WTC11 (cell line): ENCODE results near the gene C10orf90. TPM values are rescaled to one million over a fixed set of nuclear protein-coding genes. Genes with fewer than 3 reads are reported as not detected.

ENCODE experiments used
- ATAC-seq: fragments of 200-7000 bp; cut with Tn5 transposase; 2 replicates; pipeline ENCODE4 v1.10.0; 2021; ENCODE audit warnings: mild to moderate bottlenecking, moderate library complexity
- CTCF ChIA-PET: fragments of 300-600 bp; sonication (Branson Sonifier 250); formaldehyde crosslinking; loops from one replicate; lab custom pipeline; 2021; ENCODE audit warnings: antibody characterized with exemption; lab: Charles Lee
- POLR2A ChIA-PET: fragments of 350-600 bp; sonication (Branson Sonifier 250); formaldehyde crosslinking; loops from one replicate; lab custom pipeline; 2021; ENCODE audit warnings: antibody characterized with exemption; lab: Charles Lee
- DNase-seq: peaks from one replicate; pipeline ENCODE4 v3.0.0; 2021; ENCODE audit warnings: low spot score
- H3K27ac Mint-ChIP-seq: 2 replicates; pipeline ENCODE4 v1.8.0; 2021; ENCODE audit warnings: mixed read lengths
- H3K27me3 Mint-ChIP-seq: 2 replicates; pipeline ENCODE4 v1.8.0; 2021; ENCODE audit warnings: low read depth, mild to moderate bottlenecking, moderate library complexity, mixed read lengths
- H3K36me3 Mint-ChIP-seq: 2 replicates; pipeline ENCODE4 v1.8.0; 2021; ENCODE audit warnings: mixed read lengths
- H3K4me1 Mint-ChIP-seq: 2 replicates; pipeline ENCODE4 v1.8.0; 2022; ENCODE audit warnings: mixed read lengths
- H3K4me3 Mint-ChIP-seq: 2 replicates; pipeline ENCODE4 v1.8.0; 2021; ENCODE audit warnings: mild to moderate bottlenecking, moderate library complexity, mixed read lengths
- H3K9me3 Mint-ChIP-seq: 2 replicates; pipeline ENCODE4 v1.8.0; 2021; ENCODE audit warnings: mixed read lengths
- ESRRA ChIP-seq: sonication (generic); formaldehyde crosslinking; IDR thresholded peaks from 2 replicates; pipeline ENCODE4 v1.8.1; 2022; ENCODE audit warnings: mild to moderate bottlenecking, missing genetic modification reagents, borderline replicate concordance
- GTF2I ChIP-seq: fragments of 250-450 bp; sonication (Bioruptor Pico); conservative IDR thresholded peaks from 2 replicates; pipeline ENCODE4 v1.4.0; 2021; ENCODE audit warnings: mild to moderate bottlenecking
- total RNA-seq: library from RNA; stranded (reverse); gene quantifications from 3 replicates; pipeline ENCODE4 v1.2.3, GENCODE V29; 2021
- TF ChIP-seq, protein P1 (sequence below): sonication (generic); formaldehyde crosslinking; IDR thresholded peaks from 2 replicates; pipeline ENCODE4 v1.8.0; 2022; ENCODE audit warnings: missing genetic modification reagents
- TF ChIP-seq, protein P2 (sequence below): sonication (generic); formaldehyde crosslinking; IDR thresholded peaks from 2 replicates; pipeline ENCODE4 v1.8.0; 2023; ENCODE audit warnings: mild to moderate bottlenecking, missing genetic modification reagents
- TF ChIP-seq, protein P3 (sequence below): sonication (generic); formaldehyde crosslinking; IDR thresholded peaks from 2 replicates; pipeline ENCODE4 v1.8.1; 2023; ENCODE audit warnings: mild to moderate bottlenecking, missing genetic modification reagents
- TF ChIP-seq, protein P4 (sequence below): fragments of 250-450 bp; sonication (Bioruptor Pico); IDR thresholded peaks from 2 replicates; pipeline ENCODE4 v1.9.0; 2021; ENCODE audit warnings: mild to moderate bottlenecking, borderline replicate concordance
- TF ChIP-seq, protein P5 (sequence below): sonication (generic); formaldehyde crosslinking; IDR thresholded peaks from 2 replicates; pipeline ENCODE4 v1.8.1; 2023; ENCODE audit warnings: mild to moderate bottlenecking, moderate library complexity, missing genetic modification reagents
- TF ChIP-seq, protein P6 (sequence below): fragments of 250-450 bp; sonication (Bioruptor Pico); IDR thresholded peaks from 2 replicates; pipeline ENCODE4 v1.9.0; 2021; ENCODE audit warnings: moderate library complexity, mild to moderate bottlenecking, inconsistent platforms, borderline replicate concordance
- TF ChIP-seq, protein P7 (sequence below): fragments of 250-450 bp; sonication (Bioruptor Pico); IDR thresholded peaks from 2 replicates; pipeline ENCODE4 v1.9.0; 2021; ENCODE audit warnings: mild to moderate bottlenecking

The C10orf90 gene
- total RNA-seq, 1 experiment from 2014 or later, result 0.85 TPM

DNA sequence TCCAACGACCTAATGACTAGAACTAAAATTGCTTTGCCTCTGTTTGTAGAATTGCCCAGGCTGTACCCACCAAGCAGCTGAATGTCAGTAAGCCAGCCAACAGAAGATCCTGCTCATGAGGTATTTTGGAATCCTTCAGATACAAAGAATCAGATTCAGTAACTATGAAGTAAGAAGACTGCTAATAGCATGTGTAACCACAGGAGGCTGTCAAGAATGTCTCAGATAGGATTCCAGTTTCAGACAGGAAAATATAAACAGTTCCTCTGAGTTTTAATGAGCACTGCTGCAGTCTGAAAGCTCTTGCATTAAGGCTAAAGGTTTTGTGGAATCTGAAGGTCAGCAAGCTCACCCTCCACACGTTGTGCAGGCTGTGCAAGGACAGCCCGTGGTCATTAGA is 169.6 kb downstream of the C10orf90 start:
- Mint-ChIP-seq H3K27me3 (no peaks in the 10 kb centered on the region), H3K9me3 (no peaks in the 10 kb centered on the region; the same call in 1 of the 2 replicates), H3K4me1 (no peaks in the 10 kb centered on the region), H3K27ac (no peak overlapping the region), H3K4me3 (no peak overlapping the region), H3K36me3 (no peaks in the 10 kb centered on the region)
- POLR2A ChIA-PET, result no interaction called here
- CTCF ChIA-PET, result interaction anchor here (1.1 kb wide), 1 partner anchor 98 kb away, joined by 5 read pairs; no protein-coding TSS in a partner anchor
- TF ChIP-seq, protein P1, sequence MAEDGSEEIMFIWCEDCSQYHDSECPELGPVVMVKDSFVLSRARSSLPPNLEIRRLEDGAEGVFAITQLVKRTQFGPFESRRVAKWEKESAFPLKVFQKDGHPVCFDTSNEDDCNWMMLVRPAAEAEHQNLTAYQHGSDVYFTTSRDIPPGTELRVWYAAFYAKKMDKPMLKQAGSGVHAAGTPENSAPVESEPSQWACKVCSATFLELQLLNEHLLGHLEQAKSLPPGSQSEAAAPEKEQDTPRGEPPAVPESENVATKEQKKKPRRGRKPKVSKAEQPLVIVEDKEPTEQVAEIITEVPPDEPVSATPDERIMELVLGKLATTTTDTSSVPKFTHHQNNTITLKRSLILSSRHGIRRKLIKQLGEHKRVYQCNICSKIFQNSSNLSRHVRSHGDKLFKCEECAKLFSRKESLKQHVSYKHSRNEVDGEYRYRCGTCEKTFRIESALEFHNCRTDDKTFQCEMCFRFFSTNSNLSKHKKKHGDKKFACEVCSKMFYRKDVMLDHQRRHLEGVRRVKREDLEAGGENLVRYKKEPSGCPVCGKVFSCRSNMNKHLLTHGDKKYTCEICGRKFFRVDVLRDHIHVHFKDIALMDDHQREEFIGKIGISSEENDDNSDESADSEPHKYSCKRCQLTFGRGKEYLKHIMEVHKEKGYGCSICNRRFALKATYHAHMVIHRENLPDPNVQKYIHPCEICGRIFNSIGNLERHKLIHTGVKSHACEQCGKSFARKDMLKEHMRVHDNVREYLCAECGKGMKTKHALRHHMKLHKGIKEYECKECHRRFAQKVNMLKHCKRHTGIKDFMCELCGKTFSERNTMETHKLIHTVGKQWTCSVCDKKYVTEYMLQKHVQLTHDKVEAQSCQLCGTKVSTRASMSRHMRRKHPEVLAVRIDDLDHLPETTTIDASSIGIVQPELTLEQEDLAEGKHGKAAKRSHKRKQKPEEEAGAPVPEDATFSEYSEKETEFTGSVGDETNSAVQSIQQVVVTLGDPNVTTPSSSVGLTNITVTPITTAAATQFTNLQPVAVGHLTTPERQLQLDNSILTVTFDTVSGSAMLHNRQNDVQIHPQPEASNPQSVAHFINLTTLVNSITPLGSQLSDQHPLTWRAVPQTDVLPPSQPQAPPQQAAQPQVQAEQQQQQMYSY, result no peak
- TF ChIP-seq, protein P2, sequence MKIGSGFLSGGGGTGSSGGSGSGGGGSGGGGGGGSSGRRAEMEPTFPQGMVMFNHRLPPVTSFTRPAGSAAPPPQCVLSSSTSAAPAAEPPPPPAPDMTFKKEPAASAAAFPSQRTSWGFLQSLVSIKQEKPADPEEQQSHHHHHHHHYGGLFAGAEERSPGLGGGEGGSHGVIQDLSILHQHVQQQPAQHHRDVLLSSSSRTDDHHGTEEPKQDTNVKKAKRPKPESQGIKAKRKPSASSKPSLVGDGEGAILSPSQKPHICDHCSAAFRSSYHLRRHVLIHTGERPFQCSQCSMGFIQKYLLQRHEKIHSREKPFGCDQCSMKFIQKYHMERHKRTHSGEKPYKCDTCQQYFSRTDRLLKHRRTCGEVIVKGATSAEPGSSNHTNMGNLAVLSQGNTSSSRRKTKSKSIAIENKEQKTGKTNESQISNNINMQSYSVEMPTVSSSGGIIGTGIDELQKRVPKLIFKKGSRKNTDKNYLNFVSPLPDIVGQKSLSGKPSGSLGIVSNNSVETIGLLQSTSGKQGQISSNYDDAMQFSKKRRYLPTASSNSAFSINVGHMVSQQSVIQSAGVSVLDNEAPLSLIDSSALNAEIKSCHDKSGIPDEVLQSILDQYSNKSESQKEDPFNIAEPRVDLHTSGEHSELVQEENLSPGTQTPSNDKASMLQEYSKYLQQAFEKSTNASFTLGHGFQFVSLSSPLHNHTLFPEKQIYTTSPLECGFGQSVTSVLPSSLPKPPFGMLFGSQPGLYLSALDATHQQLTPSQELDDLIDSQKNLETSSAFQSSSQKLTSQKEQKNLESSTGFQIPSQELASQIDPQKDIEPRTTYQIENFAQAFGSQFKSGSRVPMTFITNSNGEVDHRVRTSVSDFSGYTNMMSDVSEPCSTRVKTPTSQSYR (CRISPR knock-in tag), result no peak
- TF ChIP-seq, protein P3, sequence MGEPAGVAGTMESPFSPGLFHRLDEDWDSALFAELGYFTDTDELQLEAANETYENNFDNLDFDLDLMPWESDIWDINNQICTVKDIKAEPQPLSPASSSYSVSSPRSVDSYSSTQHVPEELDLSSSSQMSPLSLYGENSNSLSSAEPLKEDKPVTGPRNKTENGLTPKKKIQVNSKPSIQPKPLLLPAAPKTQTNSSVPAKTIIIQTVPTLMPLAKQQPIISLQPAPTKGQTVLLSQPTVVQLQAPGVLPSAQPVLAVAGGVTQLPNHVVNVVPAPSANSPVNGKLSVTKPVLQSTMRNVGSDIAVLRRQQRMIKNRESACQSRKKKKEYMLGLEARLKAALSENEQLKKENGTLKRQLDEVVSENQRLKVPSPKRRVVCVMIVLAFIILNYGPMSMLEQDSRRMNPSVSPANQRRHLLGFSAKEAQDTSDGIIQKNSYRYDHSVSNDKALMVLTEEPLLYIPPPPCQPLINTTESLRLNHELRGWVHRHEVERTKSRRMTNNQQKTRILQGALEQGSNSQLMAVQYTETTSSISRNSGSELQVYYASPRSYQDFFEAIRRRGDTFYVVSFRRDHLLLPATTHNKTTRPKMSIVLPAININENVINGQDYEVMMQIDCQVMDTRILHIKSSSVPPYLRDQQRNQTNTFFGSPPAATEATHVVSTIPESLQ, result no peak
- TF ChIP-seq, protein P4, sequence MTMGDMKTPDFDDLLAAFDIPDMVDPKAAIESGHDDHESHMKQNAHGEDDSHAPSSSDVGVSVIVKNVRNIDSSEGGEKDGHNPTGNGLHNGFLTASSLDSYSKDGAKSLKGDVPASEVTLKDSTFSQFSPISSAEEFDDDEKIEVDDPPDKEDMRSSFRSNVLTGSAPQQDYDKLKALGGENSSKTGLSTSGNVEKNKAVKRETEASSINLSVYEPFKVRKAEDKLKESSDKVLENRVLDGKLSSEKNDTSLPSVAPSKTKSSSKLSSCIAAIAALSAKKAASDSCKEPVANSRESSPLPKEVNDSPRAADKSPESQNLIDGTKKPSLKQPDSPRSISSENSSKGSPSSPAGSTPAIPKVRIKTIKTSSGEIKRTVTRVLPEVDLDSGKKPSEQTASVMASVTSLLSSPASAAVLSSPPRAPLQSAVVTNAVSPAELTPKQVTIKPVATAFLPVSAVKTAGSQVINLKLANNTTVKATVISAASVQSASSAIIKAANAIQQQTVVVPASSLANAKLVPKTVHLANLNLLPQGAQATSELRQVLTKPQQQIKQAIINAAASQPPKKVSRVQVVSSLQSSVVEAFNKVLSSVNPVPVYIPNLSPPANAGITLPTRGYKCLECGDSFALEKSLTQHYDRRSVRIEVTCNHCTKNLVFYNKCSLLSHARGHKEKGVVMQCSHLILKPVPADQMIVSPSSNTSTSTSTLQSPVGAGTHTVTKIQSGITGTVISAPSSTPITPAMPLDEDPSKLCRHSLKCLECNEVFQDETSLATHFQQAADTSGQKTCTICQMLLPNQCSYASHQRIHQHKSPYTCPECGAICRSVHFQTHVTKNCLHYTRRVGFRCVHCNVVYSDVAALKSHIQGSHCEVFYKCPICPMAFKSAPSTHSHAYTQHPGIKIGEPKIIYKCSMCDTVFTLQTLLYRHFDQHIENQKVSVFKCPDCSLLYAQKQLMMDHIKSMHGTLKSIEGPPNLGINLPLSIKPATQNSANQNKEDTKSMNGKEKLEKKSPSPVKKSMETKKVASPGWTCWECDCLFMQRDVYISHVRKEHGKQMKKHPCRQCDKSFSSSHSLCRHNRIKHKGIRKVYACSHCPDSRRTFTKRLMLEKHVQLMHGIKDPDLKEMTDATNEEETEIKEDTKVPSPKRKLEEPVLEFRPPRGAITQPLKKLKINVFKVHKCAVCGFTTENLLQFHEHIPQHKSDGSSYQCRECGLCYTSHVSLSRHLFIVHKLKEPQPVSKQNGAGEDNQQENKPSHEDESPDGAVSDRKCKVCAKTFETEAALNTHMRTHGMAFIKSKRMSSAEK (CRISPR knock-in tag), result no peak
- TF ChIP-seq, protein P5, sequence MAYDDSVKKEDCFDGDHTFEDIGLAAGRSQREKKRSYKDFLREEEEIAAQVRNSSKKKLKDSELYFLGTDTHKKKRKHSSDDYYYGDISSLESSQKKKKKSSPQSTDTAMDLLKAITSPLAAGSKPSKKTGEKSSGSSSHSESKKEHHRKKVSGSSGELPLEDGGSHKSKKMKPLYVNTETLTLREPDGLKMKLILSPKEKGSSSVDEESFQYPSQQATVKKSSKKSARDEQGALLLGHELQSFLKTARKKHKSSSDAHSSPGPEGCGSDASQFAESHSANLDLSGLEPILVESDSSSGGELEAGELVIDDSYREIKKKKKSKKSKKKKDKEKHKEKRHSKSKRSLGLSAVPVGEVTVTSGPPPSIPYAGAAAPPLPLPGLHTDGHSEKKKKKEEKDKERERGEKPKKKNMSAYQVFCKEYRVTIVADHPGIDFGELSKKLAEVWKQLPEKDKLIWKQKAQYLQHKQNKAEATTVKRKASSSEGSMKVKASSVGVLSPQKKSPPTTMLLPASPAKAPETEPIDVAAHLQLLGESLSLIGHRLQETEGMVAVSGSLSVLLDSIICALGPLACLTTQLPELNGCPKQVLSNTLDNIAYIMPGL (CRISPR knock-in tag), result no peak
- TF ChIP-seq ESRRA (no peak), GTF2I (CRISPR knock-in tag) (no peak)
- TF ChIP-seq, protein P6, sequence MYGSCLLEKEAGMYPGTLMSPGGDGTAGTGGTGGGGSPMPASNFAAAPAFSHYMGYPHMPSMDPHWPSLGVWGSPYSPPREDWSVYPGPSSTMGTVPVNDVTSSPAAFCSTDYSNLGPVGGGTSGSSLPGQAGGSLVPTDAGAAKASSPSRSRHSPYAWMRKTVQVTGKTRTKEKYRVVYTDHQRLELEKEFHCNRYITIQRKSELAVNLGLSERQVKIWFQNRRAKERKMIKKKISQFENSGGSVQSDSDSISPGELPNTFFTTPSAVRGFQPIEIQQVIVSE (CRISPR knock-in tag), result no peak
- TF ChIP-seq, protein P7, sequence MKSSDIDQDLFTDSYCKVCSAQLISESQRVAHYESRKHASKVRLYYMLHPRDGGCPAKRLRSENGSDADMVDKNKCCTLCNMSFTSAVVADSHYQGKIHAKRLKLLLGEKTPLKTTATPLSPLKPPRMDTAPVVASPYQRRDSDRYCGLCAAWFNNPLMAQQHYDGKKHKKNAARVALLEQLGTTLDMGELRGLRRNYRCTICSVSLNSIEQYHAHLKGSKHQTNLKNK (CRISPR knock-in tag), result no peak
- DNase-seq (no peak), ATAC-seq (no peak)
